Right renal pelvis (tissue), 4 donors: ENCODE data around the gene SNRPE. TPM values are rescaled to one million over a fixed set of nuclear protein-coding genes. Genes with fewer than 3 reads are reported as not detected.
"Not testable (repeated sequence)": the region's sequence is repeated elsewhere in the genome, so short reads cannot be mapped to it uniquely, and the experiment has no call there.

Source experiments
- DNase-seq, 4 donors: peaks; one replicate each; pipeline ENCODE4 v3.0.0-alpha.2; 2013; ENCODE audit warnings: low read depth in 4 of 4, low spot score in 3 of 4, missing footprints in 1 of 4
- polyA plus RNA-seq, 4 donors: library from polyadenylated mRNA; unstranded; fragments of 120-200 nt; gene quantifications; one replicate each; pipeline ENCODE4 v1.2.1, GENCODE V29; 2013; ENCODE audit not compliant: insufficient read length in 4 of 4

The SNRPE gene
- polyA plus RNA-seq = 100 to 1,000 TPM; 267 to 331 (median 293) TPM

DNA sequence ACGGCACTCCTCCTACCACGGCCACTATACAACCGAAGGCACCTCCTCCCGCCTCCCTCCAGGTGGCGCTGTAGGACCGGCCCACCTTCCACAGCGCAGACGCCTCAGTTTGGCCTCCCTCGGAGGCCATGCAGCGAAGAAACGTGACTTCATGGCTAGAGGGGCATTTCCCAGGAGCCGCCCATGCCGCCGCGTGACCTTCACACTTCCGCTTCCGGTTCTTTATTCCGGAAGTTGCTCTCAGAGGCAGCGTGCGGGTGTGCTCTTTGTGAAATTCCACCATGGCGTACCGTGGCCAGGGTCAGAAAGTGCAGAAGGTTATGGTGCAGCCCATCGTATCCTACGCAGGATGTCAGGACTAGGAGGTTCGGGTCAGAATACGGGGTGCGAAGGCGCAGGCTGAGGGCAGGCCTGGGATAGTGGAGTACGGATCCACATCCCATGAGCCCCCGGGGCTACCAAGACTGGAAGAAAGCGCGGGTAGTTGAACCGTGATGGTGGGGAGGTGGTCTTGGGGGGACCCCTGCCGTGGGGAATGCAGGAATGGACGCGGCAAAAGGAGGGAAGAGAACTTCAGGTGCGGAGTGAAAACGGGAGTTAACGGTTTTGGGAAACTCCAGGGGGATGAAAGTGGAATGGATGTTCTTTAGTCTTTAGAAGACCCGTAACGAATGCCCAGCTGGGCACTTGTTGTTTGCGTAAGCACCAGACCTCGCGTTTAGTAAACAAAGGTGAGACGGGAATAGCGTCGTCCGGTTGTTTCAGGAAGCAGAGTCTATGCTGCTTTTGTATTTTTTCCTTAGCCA is at the start of gene SNRPE:
TSS of gene SNRPE (plus strand) at position 221 of the 806 bp plus-strand sequence. CDS start at position 282, 61 bp downstream.
- DNase-seq = peak; percentile 98 to 99 (median 99)

GRCh38 chr1:203813581-203814341 is 47.6 kb upstream of the SNRPE start:
- DNase-seq = no peak

GRCh38 chr1:203818399-203818798 is 43.0 kb upstream of the SNRPE start:
- no peak for DNase-seq

DNA sequence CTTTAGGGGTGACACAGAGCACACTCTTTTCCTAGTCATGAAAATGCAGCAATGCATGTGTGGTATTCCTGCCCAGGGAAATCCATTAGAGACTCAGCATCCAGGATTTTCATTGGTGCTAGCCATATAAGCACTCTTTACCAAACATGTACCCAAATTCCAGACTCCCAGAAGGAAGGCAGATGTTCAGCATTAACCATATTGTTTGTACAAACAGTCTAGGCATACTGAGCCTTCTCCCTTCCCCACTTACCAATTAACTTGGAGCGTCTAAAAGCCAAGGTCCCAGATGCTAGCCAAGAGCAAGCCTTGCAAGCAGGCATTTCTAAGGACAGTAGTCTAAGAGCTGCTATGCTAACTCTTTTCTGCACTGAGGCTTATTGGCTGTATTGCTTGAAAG is 38.1 kb upstream of the SNRPE start:
- no peak for DNase-seq

GRCh38 chr1:203826175-203826574 is 35.2 kb upstream of the SNRPE start:
- no peak for DNase-seq

DNA sequence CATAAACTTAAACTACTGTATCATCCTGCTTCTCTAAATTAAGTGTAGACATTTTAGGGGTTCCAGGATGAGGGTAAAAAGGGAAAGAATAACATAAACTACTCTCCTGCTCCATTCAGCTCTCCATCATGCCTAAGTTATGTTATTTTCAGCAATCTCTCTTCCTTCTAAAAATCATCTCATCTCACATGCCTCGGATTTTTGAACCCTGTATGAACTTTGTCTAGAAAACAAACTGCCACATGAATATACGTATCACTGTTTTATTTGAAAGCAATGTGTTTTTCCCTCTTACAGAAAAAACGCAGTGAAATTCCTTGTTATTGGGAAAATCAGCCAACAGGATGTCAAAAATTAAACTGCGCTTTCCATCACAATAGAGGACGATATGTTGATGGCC is 33.4 kb upstream of the SNRPE start:
- no peak for DNase-seq

DNA sequence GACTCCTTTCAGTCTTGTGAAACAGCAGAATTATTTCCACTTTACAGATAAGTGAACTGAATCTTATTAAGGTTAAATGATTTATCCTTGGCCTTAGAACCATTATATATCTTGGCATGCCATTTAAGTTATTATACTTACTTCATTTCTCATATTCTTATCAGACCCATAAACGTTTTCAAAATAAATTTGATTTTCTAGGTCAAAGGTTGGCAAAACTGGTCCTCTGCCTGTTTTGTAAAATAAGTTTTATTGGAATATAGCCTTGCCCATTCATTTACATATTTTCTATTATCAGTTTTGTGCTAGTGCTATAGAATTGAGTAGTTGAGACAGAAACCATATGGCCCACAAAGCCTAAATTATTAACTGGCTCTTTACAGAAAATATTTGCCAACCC is 32.9 kb upstream of the SNRPE start:
- no peak for DNase-seq

- not testable (repeated sequence) for DNase-seq
Observed at GRCh38 chr1:203829247-203829646, 32.2 kb upstream of the SNRPE start.

GRCh38 chr1:203835476-203835875 is 25.9 kb upstream of the SNRPE start:
- no peak for DNase-seq

- DNase-seq = peak in 3 of 4 donors; percentile 19 to 49 (median 35)
Observed at GRCh38 chr1:203839081-203839480, 22.3 kb upstream of the SNRPE start.

GRCh38 chr1:203840208-203840808 is 21.1 kb upstream of the SNRPE start:
- no peak for DNase-seq

DNA sequence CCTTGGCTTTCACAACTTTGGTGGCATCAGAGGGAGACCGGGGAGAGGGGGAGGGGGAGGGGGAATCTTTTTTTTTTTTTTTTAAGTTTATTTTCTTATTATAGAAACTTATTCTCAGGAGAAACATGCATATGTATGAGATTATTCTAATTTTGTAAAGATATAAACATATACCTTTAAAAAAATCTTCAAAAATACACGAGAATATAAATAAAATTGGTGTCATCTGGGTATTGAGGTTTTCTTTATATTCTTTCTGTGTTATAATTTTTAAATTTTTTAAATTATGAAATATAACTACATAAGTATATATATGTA is 18.9 kb upstream of the SNRPE start:
- no peak for DNase-seq

- DNase-seq = no peak
Observed at GRCh38 chr1:203843435-203843834, 18.0 kb upstream of the SNRPE start.

- not testable (repeated sequence) for DNase-seq
Observed at GRCh38 chr1:203853112-203853511, 8.3 kb upstream of the SNRPE start.

GRCh38 chr1:203858055-203858454 is 3.3 kb upstream of the SNRPE start:
- no peak for DNase-seq

GRCh38 chr1:203858975-203859374 is 2.4 kb upstream of the SNRPE start:
- no peak for DNase-seq

DNA sequence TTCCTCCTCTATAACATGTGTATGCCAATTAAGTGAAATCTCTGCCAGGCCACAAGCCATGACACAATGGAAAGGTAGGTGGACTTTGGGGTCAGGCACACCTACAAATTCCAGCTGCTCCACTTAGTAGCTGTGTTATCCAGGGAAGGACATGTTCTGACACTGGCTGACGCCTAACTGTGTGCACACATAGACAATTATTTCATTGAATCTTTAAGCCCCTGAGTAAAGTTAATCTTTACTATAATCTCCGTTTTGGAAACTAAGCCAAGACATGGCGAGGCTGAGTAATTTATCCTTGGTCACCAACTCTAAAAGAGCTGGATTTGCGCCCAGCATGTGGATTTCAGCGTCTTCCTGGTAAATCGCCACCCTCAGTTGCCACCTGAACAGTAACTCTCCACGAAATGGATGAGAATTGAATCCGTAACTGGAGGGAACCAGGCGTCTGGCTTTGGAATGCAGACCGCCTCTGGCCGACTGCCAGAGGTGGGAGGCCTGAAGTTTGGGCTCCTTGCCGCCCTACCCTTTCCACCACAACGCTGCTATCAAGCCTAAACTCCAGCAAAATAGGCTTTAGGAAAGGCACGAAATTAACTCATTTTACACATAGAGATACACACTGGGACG is 888 bp upstream of the SNRPE start:
- DNase-seq = no peak

- DNase-seq = no peak
Observed at GRCh38 chr1:203867802-203868201, 6.4 kb downstream of the SNRPE start.

- DNase-seq = no peak
Observed at GRCh38 chr1:203870245-203870644, 8.8 kb downstream of the SNRPE start.

- peak in 2 of 4 donors; percentile 43 to 47 for DNase-seq
Observed at GRCh38 chr1:203871114-203871880, 9.9 kb downstream of the SNRPE start.
